Measurements from ENCODE around the gene TUT4.

- TF ChIP-seq CTCF (conservative IDR thresholded peaks at IDR 0.05; ENCODE audit: low read depth, low read length), result no peak
- TF ChIP-seq EZH2 (IDR thresholded peaks at IDR 0.05; ENCODE audit: borderline replicate concordance, low read depth, low read length, poor library complexity, severe bottlenecking), result no peak
Measured at GRCh38 chr1:52590266-52590665, 37.4 kb upstream of the TUT4 start.
